KMS-11 (cell line): Measurements from ENCODE around the gene GNPNAT1.

Source experiments
- H2AFZ ChIP-seq: fragments of 200-600 bp; sonication (generic); 2 replicates; pipeline ENCODE4 v1.6.1; 2016; ENCODE audit warnings: antibody characterized with exemption, mixed run types, low read depth
- H3K27ac ChIP-seq: fragments of 200-600 bp; sonication (generic); 2 replicates; pipeline ENCODE4 v1.6.1; 2016; ENCODE audit warnings: mild to moderate bottlenecking, mixed run types
- H3K27me3 ChIP-seq: fragments of 200-600 bp; sonication (generic); 2 replicates; pipeline ENCODE4 v1.6.1; 2017; ENCODE audit warnings: mild to moderate bottlenecking, low read depth, mixed run types, moderate library complexity; ENCODE audit not compliant: insufficient read depth
- H3K36me3 ChIP-seq: fragments of 200-600 bp; sonication (generic); 2 replicates; pipeline ENCODE4 v1.6.1; 2017; ENCODE audit warnings: mild to moderate bottlenecking, mixed run types; ENCODE audit not compliant: insufficient read depth
- H3K4me1 ChIP-seq: fragments of 200-600 bp; sonication (generic); 2 replicates; pipeline ENCODE4 v1.6.1; 2016; ENCODE audit warnings: mild to moderate bottlenecking, low read depth, mixed run types; ENCODE audit not compliant: poor library complexity, severe bottlenecking
- H3K4me2 ChIP-seq: fragments of 200-600 bp; sonication (generic); 2 replicates; pipeline ENCODE4 v1.7.0; 2016; ENCODE audit warnings: mild to moderate bottlenecking, mixed run types
- H3K4me3 ChIP-seq: fragments of 200-600 bp; sonication (generic); IDR thresholded peaks from 2 replicates; pipeline ENCODE4 v1.6.1; 2017; ENCODE audit warnings: low read depth, low read length, mixed read lengths; ENCODE audit not compliant: insufficient read depth
- H3K79me2 ChIP-seq: fragments of 200-600 bp; sonication (generic); 2 replicates; pipeline ENCODE4 v1.6.1; 2016; ENCODE audit warnings: low read depth, mixed run types; ENCODE audit not compliant: insufficient read depth
- H3K9ac ChIP-seq: fragments of 200-600 bp; sonication (generic); 2 replicates; pipeline ENCODE4 v1.6.1; 2016; ENCODE audit warnings: mild to moderate bottlenecking, mixed run types
- H4K20me1 ChIP-seq: fragments of 200-600 bp; sonication (generic); 2 replicates; pipeline ENCODE4 v1.6.1; 2016; ENCODE audit warnings: mild to moderate bottlenecking, mixed run types; ENCODE audit not compliant: insufficient read depth
- TF ChIP-seq, protein P1 (sequence below): fragments of 200-600 bp; sonication (generic); conservative IDR thresholded peaks from 2 replicates; pipeline ENCODE4 v1.6.1; 2017; ENCODE audit warnings: low read depth, mild to moderate bottlenecking, antibody characterized with exemption, low read length, moderate library complexity, mixed read lengths

Gene GNPNAT1

DNA sequence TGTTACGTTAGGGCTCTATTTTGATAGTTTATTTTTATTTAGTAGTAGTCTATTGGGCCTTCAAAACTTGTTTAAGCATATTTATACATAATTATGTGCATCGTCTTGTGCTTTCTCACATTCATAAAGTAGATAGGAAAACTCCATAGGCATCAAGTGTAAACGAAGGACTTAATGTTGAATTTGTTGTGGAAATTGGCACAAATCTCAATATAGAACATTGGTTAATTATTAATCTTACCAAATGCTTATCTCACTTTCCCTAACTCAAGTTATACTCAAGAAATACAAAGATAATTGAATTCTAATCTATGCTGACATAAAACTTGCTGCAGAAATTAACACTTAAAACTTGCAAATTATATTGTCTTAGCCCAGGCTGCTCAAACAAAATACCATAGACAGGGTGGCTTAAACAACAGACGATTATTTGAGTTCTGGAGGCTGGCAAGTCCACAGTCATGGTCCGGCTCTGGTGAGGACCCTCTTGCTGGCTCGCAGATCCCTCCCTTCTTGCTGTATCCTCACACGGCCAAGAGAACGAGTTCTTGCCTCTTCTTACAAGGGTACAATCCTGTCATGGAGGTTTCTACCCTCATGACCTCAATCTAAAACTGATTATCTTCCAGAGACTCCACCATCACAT is 42.6 kb downstream of the GNPNAT1 start:
- H3K27ac ChIP-seq: no peak overlapping the region
- no peak overlapping the region for H3K4me3 ChIP-seq
- no peaks in the 10 kb centered on the region for H3K27me3 ChIP-seq
- no peaks in the 10 kb centered on the region for H3K79me2 ChIP-seq
- no peak overlapping the region for H3K9ac ChIP-seq
- H3K4me2 ChIP-seq: no peak overlapping the region
- TF ChIP-seq, protein P1, sequence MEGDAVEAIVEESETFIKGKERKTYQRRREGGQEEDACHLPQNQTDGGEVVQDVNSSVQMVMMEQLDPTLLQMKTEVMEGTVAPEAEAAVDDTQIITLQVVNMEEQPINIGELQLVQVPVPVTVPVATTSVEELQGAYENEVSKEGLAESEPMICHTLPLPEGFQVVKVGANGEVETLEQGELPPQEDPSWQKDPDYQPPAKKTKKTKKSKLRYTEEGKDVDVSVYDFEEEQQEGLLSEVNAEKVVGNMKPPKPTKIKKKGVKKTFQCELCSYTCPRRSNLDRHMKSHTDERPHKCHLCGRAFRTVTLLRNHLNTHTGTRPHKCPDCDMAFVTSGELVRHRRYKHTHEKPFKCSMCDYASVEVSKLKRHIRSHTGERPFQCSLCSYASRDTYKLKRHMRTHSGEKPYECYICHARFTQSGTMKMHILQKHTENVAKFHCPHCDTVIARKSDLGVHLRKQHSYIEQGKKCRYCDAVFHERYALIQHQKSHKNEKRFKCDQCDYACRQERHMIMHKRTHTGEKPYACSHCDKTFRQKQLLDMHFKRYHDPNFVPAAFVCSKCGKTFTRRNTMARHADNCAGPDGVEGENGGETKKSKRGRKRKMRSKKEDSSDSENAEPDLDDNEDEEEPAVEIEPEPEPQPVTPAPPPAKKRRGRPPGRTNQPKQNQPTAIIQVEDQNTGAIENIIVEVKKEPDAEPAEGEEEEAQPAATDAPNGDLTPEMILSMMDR: no peak
- no peaks in the 10 kb centered on the region for H4K20me1 ChIP-seq
- no peaks in the 10 kb centered on the region for H3K36me3 ChIP-seq
- no peaks in the 10 kb centered on the region for H3K4me1 ChIP-seq
- no peak overlapping the region for H2AFZ ChIP-seq

DNA sequence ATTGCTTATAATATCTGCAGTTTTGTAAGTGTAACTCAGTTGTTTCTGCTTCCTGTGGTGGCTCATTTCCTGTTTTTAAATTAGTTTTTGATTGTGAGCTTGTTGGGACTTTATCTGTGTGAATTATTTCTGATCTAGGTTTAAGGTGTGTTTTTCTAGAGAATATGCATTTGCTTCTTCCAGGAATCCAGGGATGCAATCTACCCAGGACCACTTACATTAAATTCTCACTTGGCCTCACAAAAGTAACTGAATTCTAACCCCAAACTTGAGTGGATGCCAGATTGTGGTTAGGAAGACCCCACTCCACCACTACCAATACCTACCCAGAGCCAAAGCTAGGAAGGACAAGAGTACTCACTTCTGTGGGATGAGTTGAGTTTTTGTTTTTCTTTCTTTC is 49.5 kb downstream of the GNPNAT1 start:
- TF ChIP-seq, protein P1: no peak
- Histone ChIP-seq H3K9ac (no peak overlapping the region), H3K36me3 (no peaks in the 10 kb centered on the region), H3K4me3 (no peak overlapping the region), H3K27ac (no peak overlapping the region), H3K79me2 (no peaks in the 10 kb centered on the region), H2AFZ (no peak overlapping the region), H3K4me2 (no peak overlapping the region), H3K4me1 (peaks cover 12% of the 10 kb centered on the region), H4K20me1 (no peaks in the 10 kb centered on the region), H3K27me3 (no peaks in the 10 kb centered on the region)

DNA sequence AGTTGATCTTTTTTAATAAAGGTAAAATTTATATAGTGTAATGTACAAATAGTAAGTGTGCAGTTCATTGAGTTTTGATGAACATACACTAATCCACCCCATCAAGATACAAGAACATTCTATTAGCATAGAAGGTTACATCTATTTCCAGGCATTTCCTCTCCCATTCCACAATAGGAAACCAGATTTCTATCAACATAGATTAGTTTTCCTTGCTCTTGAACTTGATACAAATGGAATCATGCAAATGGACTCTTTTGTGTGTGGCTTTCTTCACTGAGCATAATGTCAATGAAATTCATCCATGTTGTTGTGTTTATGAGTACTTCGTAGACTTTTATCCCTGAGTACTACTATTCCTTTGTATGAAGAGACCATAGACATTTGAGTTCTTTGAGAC is 50.7 kb downstream of the GNPNAT1 start:
- TF ChIP-seq, protein P1: no peak
- Histone ChIP-seq H3K36me3 (no peaks in the 10 kb centered on the region), H4K20me1 (no peaks in the 10 kb centered on the region), H3K4me2 (no peak overlapping the region), H3K79me2 (no peaks in the 10 kb centered on the region), H3K9ac (no peak overlapping the region), H3K27me3 (no peaks in the 10 kb centered on the region), H3K4me3 (no peak overlapping the region), H3K4me1 (peaks cover 12% of the 10 kb centered on the region), H2AFZ (no peak overlapping the region), H3K27ac (no peak overlapping the region)

DNA sequence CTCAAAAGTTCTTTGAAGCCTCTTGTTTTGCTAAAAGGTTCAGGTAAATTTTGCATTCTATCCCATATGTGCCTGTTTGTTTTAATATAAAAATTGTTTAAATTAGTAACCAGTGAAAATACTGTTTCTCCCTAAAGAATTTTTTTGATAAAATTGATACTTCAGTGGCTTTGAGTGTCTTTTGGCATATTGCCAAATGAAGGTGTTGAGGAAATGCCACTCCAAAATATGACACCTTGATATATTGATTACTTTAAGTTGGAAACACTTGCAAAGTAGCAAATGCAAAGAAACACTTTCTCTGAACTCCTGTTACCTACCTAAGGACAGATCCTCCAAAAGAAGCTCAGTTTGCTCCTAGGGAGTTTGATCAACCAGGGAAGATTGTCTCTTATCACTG is 53.0 kb downstream of the GNPNAT1 start:
- no peaks in the 10 kb centered on the region for H3K79me2 ChIP-seq

More for the DNA sequence above, 53.0 kb downstream of the GNPNAT1 start:
- H3K4me1 ChIP-seq: peaks cover 12% of the 10 kb centered on the region
- TF ChIP-seq, protein P1: no peak
- no peak overlapping the region for H3K27ac ChIP-seq
- H4K20me1 ChIP-seq: no peaks in the 10 kb centered on the region
- no peaks in the 10 kb centered on the region for H3K27me3 ChIP-seq
- H3K9ac ChIP-seq: no peak overlapping the region
- no peaks in the 10 kb centered on the region for H3K36me3 ChIP-seq
- H2AFZ ChIP-seq: no peak overlapping the region
- H3K4me2 ChIP-seq: no peak overlapping the region
- no peak overlapping the region for H3K4me3 ChIP-seq
